NCI-H146 treated with DMSO at 0.1 percent for 48 hours (cell line): ENCODE results near the gene CDH4.
A peak's percentile ranks its signal among the peaks of the same experiment; 100 is the strongest.

Source experiments
- DNase-seq: peaks from one replicate; lab custom pipeline; 2025; ENCODE audit not compliant: unreplicated experiment; lab: John Stamatoyannopoulos, UW

The CDH4 gene

GRCh38 chr20:61878478-61879302, 626.6 kb downstream of the CDH4 start:
- no peak for DNase-seq

- no peak for DNase-seq
These were observed 627.2 kb downstream of the CDH4 start for GRCh38 chr20:61879303-61879620.

- DNase-seq, result no peak
These were observed 627.6 kb downstream of the CDH4 start for GRCh38 chr20:61879694-61880093.

- no peak for DNase-seq
These were observed 628.6 kb downstream of the CDH4 start for GRCh38 chr20:61880706-61881105.

- no peak for DNase-seq
These were observed 629.4 kb downstream of the CDH4 start for GRCh38 chr20:61881416-61881815.

- no peak for DNase-seq
These were observed 629.8 kb downstream of the CDH4 start for GRCh38 chr20:61881861-61882260.

GRCh38 chr20:61882716-61883615, 630.9 kb downstream of the CDH4 start:
- DNase-seq, result no peak

GRCh38 chr20:61883857-61884393, 631.9 kb downstream of the CDH4 start:
- no peak for DNase-seq

GRCh38 chr20:61884571-61885389, 632.7 kb downstream of the CDH4 start:
- no peak for DNase-seq

GRCh38 chr20:61885759-61886715, 634.0 kb downstream of the CDH4 start:
- DNase-seq, result no peak

- peak; percentile 15 for DNase-seq
These were observed 634.9 kb downstream of the CDH4 start for GRCh38 chr20:61886721-61887595.

GRCh38 chr20:61887596-61888093, 635.6 kb downstream of the CDH4 start:
- DNase-seq, result no peak

GRCh38 chr20:61888101-61888865, 636.2 kb downstream of the CDH4 start:
- no peak for DNase-seq

- DNase-seq, result no peak
These were observed 637.6 kb downstream of the CDH4 start for GRCh38 chr20:61889659-61890058.

GRCh38 chr20:61890210-61890609, 638.1 kb downstream of the CDH4 start:
- DNase-seq, result no peak

- DNase-seq, result no peak
These were observed 639.4 kb downstream of the CDH4 start for GRCh38 chr20:61891476-61891875.

- DNase-seq, result no peak
These were observed 640.0 kb downstream of the CDH4 start for GRCh38 chr20:61891916-61892649.
